Measurements from ENCODE around the gene BTBD1.

DNA sequence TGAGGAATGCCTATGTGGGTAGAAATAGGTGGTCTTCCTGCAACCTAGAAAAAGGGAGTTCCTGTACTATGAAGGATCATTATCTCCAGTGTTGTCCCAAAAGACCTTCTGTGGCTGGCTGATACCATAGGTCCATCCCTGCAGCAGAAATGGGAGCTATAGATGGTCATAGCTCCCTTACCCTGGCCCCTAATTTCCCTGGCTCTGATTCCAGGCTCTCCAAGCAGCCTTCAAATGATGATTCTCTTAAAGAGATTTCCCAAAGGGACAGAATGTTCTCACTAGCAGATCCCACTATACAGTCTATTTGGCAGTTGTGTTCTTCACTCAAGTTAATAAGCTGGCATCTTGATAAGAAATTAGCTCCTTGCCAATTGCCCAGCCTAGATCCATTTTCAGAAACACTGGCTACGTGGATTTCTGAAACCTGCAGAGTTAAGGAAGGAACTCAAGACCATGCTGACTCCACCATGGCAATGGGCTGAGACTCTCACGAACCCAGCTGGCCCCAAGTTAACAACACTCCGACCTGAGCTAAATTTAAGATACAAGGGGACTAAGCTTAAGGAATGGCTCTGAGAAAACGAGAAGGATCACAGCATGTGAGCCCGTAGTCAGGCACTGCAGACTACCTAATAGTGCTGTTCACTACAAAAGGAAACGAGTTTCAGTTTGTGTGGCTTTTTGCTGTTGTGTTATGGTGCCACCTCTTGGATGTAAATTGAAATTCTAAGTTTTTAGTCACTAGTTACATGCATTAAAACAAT, 67.0 kb downstream of the BTBD1 start:
- TF ChIP-seq EZH2 (IDR thresholded peaks at IDR 0.05; ENCODE audit: borderline replicate concordance, low read depth, low read length, severe bottlenecking) (no peak), CTCF (IDR thresholded peaks at IDR 0.05; ENCODE audit: borderline replicate concordance, extremely low read depth, low read length, poor library complexity, severe bottlenecking) (peak; percentile 53)
